ENCODE measurements around the gene ATP2C1. TPM values are rescaled to one million over a fixed set of nuclear protein-coding genes. Genes with fewer than 3 reads are reported as not detected.

Gene ATP2C1
- total and polyA plus RNA-seq, 2 experiments from 2014 or later: 31.5 to 99.4 TPM

- no peak overlapping the region for H3K27ac ChIP-seq
- no peak overlapping the region for H2AFZ ChIP-seq
- H3K36me3 ChIP-seq (replicated peaks; ENCODE audit: insufficient read depth, low read depth): no peaks in the 10 kb centered on the region
Measured at GRCh38 chr3:131001071-131001470, 107.2 kb downstream of the ATP2C1 start.

GRCh38 chr3:131004603-131005002 is 110.7 kb downstream of the ATP2C1 start:
- no peak for DNase-seq (ENCODE audit: low spot score)
- Histone ChIP-seq H3K4me1 (ENCODE audit: insufficient read depth) (no peaks in the 10 kb centered on the region), H2AFZ (no peak overlapping the region), H3K9me2 (replicated peaks; ENCODE audit: insufficient read depth) (no peaks in the 10 kb centered on the region), H3K36me3 (replicated peaks; ENCODE audit: insufficient read depth, low read depth) (no peaks in the 10 kb centered on the region), H3K9me3 (ENCODE audit: low read depth) (no peaks in the 10 kb centered on the region), H3K27ac (no peak overlapping the region), H3K4me3 (no peak overlapping the region), H3K4me2 (no peak overlapping the region), H4K20me1 (ENCODE audit: insufficient read depth, poor library complexity, severe bottlenecking) (no peaks in the 10 kb centered on the region), H3K27me3 (no peaks in the 10 kb centered on the region), H3K79me2 (no peaks in the 10 kb centered on the region)
- WGBS (ENCODE audit: low lambda C conversion rate, missing lambda C conversion rate): 100% methylated on average over 1 of the region's 1 CpG
- no peak for TF ChIP-seq CTCF (IDR thresholded peaks at IDR 0.05; ENCODE audit: poor library complexity)
- no peak for TF ChIP-seq EZH2 (IDR thresholded peaks at IDR 0.05; ENCODE audit: borderline replicate concordance)
- TF ChIP-seq EZH2phosphoT487 (IDR thresholded peaks at IDR 0.05; ENCODE audit: low read depth, severe bottlenecking, unreplicated experiment): no peak

More at GRCh38 chr3:131001071-131001470, 107.2 kb downstream of the ATP2C1 start:
- Histone ChIP-seq H3K4me1 (ENCODE audit: insufficient read depth) (no peaks in the 10 kb centered on the region), H3K79me2 (no peaks in the 10 kb centered on the region), H3K9me2 (replicated peaks; ENCODE audit: insufficient read depth) (no peaks in the 10 kb centered on the region), H3K27me3 (no peaks in the 10 kb centered on the region), H4K20me1 (ENCODE audit: insufficient read depth, poor library complexity, severe bottlenecking) (no peaks in the 10 kb centered on the region), H3K4me2 (no peak overlapping the region), H3K9me3 (ENCODE audit: low read depth) (no peaks in the 10 kb centered on the region), H3K4me3 (no peak overlapping the region)
- TF ChIP-seq EZH2 (IDR thresholded peaks at IDR 0.05; ENCODE audit: borderline replicate concordance) (no peak), EZH2phosphoT487 (IDR thresholded peaks at IDR 0.05; ENCODE audit: low read depth, severe bottlenecking, unreplicated experiment) (no peak), CTCF (IDR thresholded peaks at IDR 0.05; ENCODE audit: poor library complexity) (no peak)
- no peak for DNase-seq (ENCODE audit: low spot score)
- 95% methylated on average over 1 of the region's 1 CpG for whole genome bisulfite sequencing (ENCODE audit: low lambda C conversion rate, missing lambda C conversion rate)

- 96% methylated on average over 2 of the region's 2 CpGs for WGBS (ENCODE audit: low lambda C conversion rate, missing lambda C conversion rate)
- Histone ChIP-seq H3K27ac (no peak overlapping the region), H2AFZ (no peak overlapping the region), H3K9me2 (replicated peaks; ENCODE audit: insufficient read depth) (no peaks in the 10 kb centered on the region), H3K27me3 (no peaks in the 10 kb centered on the region), H3K4me1 (ENCODE audit: insufficient read depth) (no peaks in the 10 kb centered on the region), H3K36me3 (replicated peaks; ENCODE audit: insufficient read depth, low read depth) (no peaks in the 10 kb centered on the region), H3K4me2 (no peak overlapping the region), H3K79me2 (no peaks in the 10 kb centered on the region), H4K20me1 (ENCODE audit: insufficient read depth, poor library complexity, severe bottlenecking) (no peaks in the 10 kb centered on the region), H3K4me3 (no peak overlapping the region), H3K9me3 (ENCODE audit: low read depth) (no peaks in the 10 kb centered on the region)
- TF ChIP-seq EZH2phosphoT487 (IDR thresholded peaks at IDR 0.05; ENCODE audit: low read depth, severe bottlenecking, unreplicated experiment) (no peak), EZH2 (IDR thresholded peaks at IDR 0.05; ENCODE audit: borderline replicate concordance) (no peak), CTCF (IDR thresholded peaks at IDR 0.05; ENCODE audit: poor library complexity) (no peak)
- DNase-seq (ENCODE audit: low spot score): no peak
Measured at GRCh38 chr3:131007256-131007655, 113.4 kb downstream of the ATP2C1 start.

- H2AFZ ChIP-seq: no peak overlapping the region
- no peaks in the 10 kb centered on the region for H3K36me3 ChIP-seq (replicated peaks; ENCODE audit: insufficient read depth, low read depth)
- DNase-seq (ENCODE audit: low spot score): no peak
- no peaks in the 10 kb centered on the region for H3K27me3 ChIP-seq
- WGBS (ENCODE audit: low lambda C conversion rate, missing lambda C conversion rate): 96% methylated on average over 2 of the region's 2 CpGs
- H3K79me2 ChIP-seq: no peaks in the 10 kb centered on the region
- no peaks in the 10 kb centered on the region for H4K20me1 ChIP-seq (ENCODE audit: insufficient read depth, poor library complexity, severe bottlenecking)
- H3K27ac ChIP-seq: no peak overlapping the region
- no peaks in the 10 kb centered on the region for H3K4me1 ChIP-seq (ENCODE audit: insufficient read depth)
- H3K4me2 ChIP-seq: no peak overlapping the region
- no peak for TF ChIP-seq CTCF (IDR thresholded peaks at IDR 0.05; ENCODE audit: poor library complexity)
- no peak for TF ChIP-seq EZH2 (IDR thresholded peaks at IDR 0.05; ENCODE audit: borderline replicate concordance)
- TF ChIP-seq EZH2phosphoT487 (IDR thresholded peaks at IDR 0.05; ENCODE audit: low read depth, severe bottlenecking, unreplicated experiment): no peak
- H3K9me3 ChIP-seq (ENCODE audit: low read depth): no peaks in the 10 kb centered on the region
- H3K9me2 ChIP-seq (replicated peaks; ENCODE audit: insufficient read depth): no peaks in the 10 kb centered on the region
- no peak overlapping the region for H3K4me3 ChIP-seq
Measured at GRCh38 chr3:131007782-131008181, 113.9 kb downstream of the ATP2C1 start.

Data from hepatocyte (in vitro differentiated cells).